NB4 (cell line): ENCODE measurements around the gene XRCC1.
A peak's percentile ranks its signal among the peaks of the same experiment; 100 is the strongest.

Experiments used
- POLR2A ChIP-seq: IDR thresholded peaks from 2 replicates; pipeline ENCODE4 v1.6.1; 2011; ENCODE audit warnings: mild to moderate bottlenecking; ENCODE audit not compliant: insufficient read length; ENCODE audit errors: extremely low read depth
- TF ChIP-seq, protein P1 (sequence below): IDR thresholded peaks from one replicate; pipeline ENCODE4 v1.5.1; 2012; ENCODE audit warnings: low read depth, low read length
- TF ChIP-seq, protein P2 (sequence below): IDR thresholded peaks from 2 replicates; pipeline ENCODE4 v1.6.1; 2011; ENCODE audit warnings: low read depth, low read length

DNA sequence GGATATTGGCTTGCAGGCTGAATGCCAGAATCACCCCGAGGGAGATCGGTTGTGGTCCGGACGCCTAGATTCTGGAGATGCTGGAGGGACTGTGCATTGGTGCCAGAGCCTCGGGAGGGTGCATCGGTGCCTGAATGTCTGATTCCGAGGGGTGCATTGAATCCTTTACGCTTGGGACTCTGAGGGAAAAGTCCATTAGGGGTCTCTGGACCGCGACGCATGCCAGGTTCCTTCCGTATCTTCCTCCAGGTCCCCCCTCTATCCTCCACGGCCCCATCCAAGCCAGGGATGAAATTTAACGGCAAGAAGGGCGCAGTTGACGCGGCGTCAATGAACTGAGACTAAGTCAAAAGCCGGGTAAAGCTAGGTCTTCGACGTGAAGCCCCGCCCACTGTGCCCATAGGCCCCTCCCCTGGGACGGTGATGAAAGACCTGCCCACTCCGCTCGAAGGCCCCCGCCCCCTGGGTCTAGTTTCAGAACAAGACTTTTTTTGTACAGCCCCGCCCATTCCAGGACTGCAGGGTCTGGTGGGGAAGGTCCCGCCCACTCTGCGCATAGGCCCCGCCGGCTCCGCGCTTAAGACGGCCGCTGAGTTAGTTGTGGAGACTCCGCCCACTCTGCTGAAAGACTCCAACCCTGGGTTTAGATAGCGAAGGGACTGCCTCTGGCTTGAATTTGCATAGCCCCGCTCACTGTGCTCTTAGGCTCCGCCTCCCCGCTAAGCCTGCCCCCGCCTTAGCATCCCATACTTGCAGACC, 41.6 kb downstream of the XRCC1 start:
- TF ChIP-seq, protein P1, sequence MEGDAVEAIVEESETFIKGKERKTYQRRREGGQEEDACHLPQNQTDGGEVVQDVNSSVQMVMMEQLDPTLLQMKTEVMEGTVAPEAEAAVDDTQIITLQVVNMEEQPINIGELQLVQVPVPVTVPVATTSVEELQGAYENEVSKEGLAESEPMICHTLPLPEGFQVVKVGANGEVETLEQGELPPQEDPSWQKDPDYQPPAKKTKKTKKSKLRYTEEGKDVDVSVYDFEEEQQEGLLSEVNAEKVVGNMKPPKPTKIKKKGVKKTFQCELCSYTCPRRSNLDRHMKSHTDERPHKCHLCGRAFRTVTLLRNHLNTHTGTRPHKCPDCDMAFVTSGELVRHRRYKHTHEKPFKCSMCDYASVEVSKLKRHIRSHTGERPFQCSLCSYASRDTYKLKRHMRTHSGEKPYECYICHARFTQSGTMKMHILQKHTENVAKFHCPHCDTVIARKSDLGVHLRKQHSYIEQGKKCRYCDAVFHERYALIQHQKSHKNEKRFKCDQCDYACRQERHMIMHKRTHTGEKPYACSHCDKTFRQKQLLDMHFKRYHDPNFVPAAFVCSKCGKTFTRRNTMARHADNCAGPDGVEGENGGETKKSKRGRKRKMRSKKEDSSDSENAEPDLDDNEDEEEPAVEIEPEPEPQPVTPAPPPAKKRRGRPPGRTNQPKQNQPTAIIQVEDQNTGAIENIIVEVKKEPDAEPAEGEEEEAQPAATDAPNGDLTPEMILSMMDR: no peak
- no peak for TF ChIP-seq POLR2A
- TF ChIP-seq, protein P2, sequence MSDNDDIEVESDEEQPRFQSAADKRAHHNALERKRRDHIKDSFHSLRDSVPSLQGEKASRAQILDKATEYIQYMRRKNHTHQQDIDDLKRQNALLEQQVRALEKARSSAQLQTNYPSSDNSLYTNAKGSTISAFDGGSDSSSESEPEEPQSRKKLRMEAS: 0 out of 2 replicates have a peak, but pooled peaks have one; percentile 5
